ENCODE measurements around the gene LRIT3.

- TF ChIP-seq CTCF (conservative IDR thresholded peaks at IDR 0.05; ENCODE audit: low read depth, low read length) (no peak), EZH2 (IDR thresholded peaks at IDR 0.05; ENCODE audit: borderline replicate concordance, low read depth, low read length, poor library complexity, severe bottlenecking) (no peak)
Measured at GRCh38 chr4:109821185-109821584, 26.7 kb upstream of the LRIT3 start.
